GM19455 (cell line): ENCODE results near the gene SCFD1.

Experiments used
- ATAC-seq: cut with Tn5 transposase; IDR thresholded peaks from one replicate; pipeline ENCODE4 v1.9.1; 2021; ENCODE audit not compliant: unreplicated experiment

SCFD1 gene

GRCh38 chr14:30754778-30755177 is 132.7 kb downstream of the SCFD1 start:
- ATAC-seq = no peak

GRCh38 chr14:30756594-30756993 is 134.5 kb downstream of the SCFD1 start:
- no peak for ATAC-seq

GRCh38 chr14:30757082-30757481 is 135.0 kb downstream of the SCFD1 start:
- no peak for ATAC-seq

- no peak for ATAC-seq
These were observed 137.3 kb downstream of the SCFD1 start for GRCh38 chr14:30759172-30760125.

GRCh38 chr14:30763891-30764290 is 141.8 kb downstream of the SCFD1 start:
- ATAC-seq = no peak

GRCh38 chr14:30767624-30768023 is 145.5 kb downstream of the SCFD1 start:
- no peak for ATAC-seq

GRCh38 chr14:30768791-30769190 is 146.7 kb downstream of the SCFD1 start:
- no peak for ATAC-seq

- ATAC-seq = no peak
These were observed 148.3 kb downstream of the SCFD1 start for GRCh38 chr14:30770376-30770775.

- no peak for ATAC-seq
These were observed 149.5 kb downstream of the SCFD1 start for GRCh38 chr14:30771595-30771994.

GRCh38 chr14:30779210-30779609 is 157.1 kb downstream of the SCFD1 start:
- ATAC-seq = no peak
